ENCODE data around the gene SYTL3. TPM values are rescaled to one million over a fixed set of nuclear protein-coding genes. Genes with fewer than 3 reads are reported as not detected.

The SYTL3 gene
- polyA plus RNA-seq, 1 experiment = 1.7 TPM

DNA sequence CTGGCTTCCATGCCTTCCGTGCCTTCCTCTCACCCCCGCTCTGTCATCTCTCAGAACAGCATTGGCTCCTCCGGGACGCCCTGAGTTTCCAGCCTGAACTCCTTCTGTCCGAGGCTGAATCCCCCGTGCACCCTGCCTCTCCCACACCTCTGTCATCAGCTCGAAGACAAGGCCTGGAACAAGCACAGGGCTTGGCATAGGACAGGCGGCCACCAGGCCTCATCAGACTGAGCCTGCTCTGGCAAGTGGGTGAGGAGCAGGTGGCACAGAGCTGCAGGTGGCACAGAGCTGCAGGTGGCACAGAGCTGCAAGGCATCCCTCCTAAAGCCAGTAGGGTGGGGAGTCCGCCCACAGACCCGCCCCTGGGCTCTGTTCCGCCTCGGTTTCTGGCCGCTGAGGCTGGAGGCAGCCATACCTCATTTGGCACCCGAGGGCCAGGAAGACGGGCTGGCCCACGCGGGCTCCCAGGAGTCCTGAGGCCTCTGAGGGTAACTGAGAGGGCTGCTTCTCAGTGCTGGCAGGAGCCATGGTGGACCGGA, 109.2 kb downstream of the SYTL3 start:
- no peaks in the 10 kb centered on the region for H3K27me3 ChIP-seq (ENCODE audit: control insufficient read depth, insufficient read depth, low read length)
- TF ChIP-seq, protein P1, sequence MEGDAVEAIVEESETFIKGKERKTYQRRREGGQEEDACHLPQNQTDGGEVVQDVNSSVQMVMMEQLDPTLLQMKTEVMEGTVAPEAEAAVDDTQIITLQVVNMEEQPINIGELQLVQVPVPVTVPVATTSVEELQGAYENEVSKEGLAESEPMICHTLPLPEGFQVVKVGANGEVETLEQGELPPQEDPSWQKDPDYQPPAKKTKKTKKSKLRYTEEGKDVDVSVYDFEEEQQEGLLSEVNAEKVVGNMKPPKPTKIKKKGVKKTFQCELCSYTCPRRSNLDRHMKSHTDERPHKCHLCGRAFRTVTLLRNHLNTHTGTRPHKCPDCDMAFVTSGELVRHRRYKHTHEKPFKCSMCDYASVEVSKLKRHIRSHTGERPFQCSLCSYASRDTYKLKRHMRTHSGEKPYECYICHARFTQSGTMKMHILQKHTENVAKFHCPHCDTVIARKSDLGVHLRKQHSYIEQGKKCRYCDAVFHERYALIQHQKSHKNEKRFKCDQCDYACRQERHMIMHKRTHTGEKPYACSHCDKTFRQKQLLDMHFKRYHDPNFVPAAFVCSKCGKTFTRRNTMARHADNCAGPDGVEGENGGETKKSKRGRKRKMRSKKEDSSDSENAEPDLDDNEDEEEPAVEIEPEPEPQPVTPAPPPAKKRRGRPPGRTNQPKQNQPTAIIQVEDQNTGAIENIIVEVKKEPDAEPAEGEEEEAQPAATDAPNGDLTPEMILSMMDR (IDR thresholded peaks at IDR 0.05; ENCODE audit: insufficient read depth, low read depth, low read length) = no peak
- no peak overlapping the region for H3K4me3 ChIP-seq (ENCODE audit: low read depth, low read length)
- POLR2A ChIA-PET = no interaction called here
- H3K36me3 ChIP-seq (ENCODE audit: control insufficient read depth, insufficient read depth, low read length) = no peaks in the 10 kb centered on the region; the same call in 1 of the 2 replicates
- DNase-seq (ENCODE audit: low read depth) = no peak
- CTCF ChIA-PET = no interaction called here

DNA sequence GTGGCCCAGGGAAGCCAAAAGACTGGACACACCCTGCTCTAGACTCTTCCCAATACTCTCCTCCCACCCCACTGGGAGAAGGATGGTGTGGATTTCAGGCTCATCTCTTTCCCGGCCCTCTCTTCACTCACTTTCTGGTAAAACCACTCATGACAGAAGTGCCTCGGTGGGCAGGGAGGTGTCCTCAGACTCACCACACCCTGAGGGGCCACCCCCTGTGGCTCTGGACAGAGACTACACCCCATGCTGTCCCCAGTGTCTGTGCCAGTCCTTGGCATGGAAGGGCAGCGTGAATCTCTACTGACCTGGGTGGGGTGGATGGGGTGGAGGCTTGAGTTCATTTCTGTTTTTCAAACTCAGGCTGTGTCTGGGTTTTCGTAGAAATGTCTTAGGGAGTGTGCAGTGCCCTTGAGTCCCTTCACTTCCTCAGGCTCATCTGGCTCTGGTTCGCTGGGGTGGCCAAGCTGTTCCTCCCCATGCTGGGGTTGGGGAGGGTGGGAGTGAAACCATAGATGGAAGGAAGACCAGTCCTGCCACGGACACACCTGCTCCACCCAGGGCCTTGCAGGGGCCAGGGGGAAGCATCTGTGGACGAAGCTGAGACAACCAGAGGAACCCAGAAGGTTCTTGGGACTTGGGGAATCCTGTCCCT, 110.2 kb downstream of the SYTL3 start:
- Histone ChIP-seq H3K36me3 (ENCODE audit: control insufficient read depth, insufficient read depth, low read length) (peaks cover 5% of the 10 kb centered on the region), H3K27me3 (ENCODE audit: control insufficient read depth, insufficient read depth, low read length) (no peaks in the 10 kb centered on the region), H3K4me3 (ENCODE audit: low read depth, low read length) (no peak overlapping the region)
- TF ChIP-seq, protein P1 (IDR thresholded peaks at IDR 0.05; ENCODE audit: insufficient read depth, low read depth, low read length) = no peak
- no peak for DNase-seq (ENCODE audit: low read depth)
- ChIA-PET POLR2A (no interaction called here), CTCF (interaction anchor here (0.8 to 1.0 kb wide), 2 partner anchors 56 to 213 kb away, joined by 3 read pairs; no protein-coding TSS in a partner anchor)

DNA sequence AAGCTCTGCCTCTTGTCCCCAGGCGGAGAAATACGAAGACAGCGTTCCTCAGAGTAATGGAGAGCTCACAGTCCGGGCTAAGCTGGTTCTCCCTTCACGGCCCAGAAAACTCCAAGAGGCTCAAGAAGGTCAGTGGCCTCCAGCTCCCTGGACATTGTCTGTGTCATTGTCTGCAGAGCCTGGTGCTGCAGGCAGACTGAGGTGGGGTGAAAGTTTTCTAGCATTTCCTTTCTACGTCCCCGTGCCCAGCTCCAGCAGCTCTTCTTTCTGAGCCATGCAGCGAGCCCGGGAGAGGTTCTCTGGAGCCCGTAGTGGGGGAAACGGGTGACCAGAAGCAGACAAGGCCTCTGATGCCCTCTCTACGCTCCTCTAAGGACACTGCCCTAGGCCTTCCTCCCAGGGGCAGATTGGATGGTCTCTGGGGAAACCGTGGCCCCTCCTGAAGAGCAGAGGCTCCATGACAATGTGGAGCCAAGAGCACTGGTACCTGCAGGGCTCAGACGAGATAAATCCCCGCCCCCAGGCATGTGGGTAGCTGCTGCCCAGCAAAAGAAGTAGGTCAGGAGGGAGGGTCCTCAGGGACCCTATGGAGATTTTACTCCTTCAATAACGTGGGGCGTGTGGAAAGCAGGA, 110.9 kb downstream of the SYTL3 start:
- TF ChIP-seq, protein P1 (IDR thresholded peaks at IDR 0.05; ENCODE audit: insufficient read depth, low read depth, low read length) = no peak
- H3K36me3 ChIP-seq (ENCODE audit: control insufficient read depth, insufficient read depth, low read length) = peaks cover 8% of the 10 kb centered on the region
- CTCF ChIA-PET = interaction anchor here (0.8 to 1.0 kb wide), 2 partner anchors 57 to 212 kb away, joined by 3 read pairs; no protein-coding TSS in a partner anchor
- DNase-seq (ENCODE audit: low read depth) = no peak
- H3K4me3 ChIP-seq (ENCODE audit: low read depth, low read length) = no peak overlapping the region
- POLR2A ChIA-PET = no interaction called here
- H3K27me3 ChIP-seq (ENCODE audit: control insufficient read depth, insufficient read depth, low read length) = no peaks in the 10 kb centered on the region

DNA sequence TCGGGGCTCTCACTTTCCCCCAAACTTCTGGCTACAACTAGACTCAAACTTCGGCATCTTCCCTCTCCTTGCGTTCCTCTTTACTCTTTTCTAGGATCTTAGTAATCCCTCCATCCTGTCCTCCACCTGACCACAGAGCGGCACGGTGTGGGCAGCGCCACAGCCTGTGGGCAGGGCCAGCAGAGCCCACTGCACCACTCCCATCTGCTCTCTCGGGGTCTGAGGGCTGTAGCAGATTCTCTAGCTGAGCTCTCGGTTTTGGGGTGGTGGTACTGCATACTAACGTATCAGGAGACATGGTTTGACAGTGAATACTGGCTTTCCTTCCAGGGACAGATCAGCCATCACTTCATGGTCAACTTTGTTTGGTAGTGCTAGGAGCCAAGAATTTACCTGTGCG, 111.9 kb downstream of the SYTL3 start:
- TF ChIP-seq, protein P1 (IDR thresholded peaks at IDR 0.05; ENCODE audit: insufficient read depth, low read depth, low read length) = no peak
- Histone ChIP-seq H3K36me3 (ENCODE audit: control insufficient read depth, insufficient read depth, low read length) (peaks cover 11% of the 10 kb centered on the region), H3K27me3 (ENCODE audit: control insufficient read depth, insufficient read depth, low read length) (no peaks in the 10 kb centered on the region), H3K4me3 (ENCODE audit: low read depth, low read length) (no peak overlapping the region)
- ChIA-PET POLR2A (no interaction called here), CTCF (no interaction called here)
- no peak for DNase-seq (ENCODE audit: low read depth)

DNA sequence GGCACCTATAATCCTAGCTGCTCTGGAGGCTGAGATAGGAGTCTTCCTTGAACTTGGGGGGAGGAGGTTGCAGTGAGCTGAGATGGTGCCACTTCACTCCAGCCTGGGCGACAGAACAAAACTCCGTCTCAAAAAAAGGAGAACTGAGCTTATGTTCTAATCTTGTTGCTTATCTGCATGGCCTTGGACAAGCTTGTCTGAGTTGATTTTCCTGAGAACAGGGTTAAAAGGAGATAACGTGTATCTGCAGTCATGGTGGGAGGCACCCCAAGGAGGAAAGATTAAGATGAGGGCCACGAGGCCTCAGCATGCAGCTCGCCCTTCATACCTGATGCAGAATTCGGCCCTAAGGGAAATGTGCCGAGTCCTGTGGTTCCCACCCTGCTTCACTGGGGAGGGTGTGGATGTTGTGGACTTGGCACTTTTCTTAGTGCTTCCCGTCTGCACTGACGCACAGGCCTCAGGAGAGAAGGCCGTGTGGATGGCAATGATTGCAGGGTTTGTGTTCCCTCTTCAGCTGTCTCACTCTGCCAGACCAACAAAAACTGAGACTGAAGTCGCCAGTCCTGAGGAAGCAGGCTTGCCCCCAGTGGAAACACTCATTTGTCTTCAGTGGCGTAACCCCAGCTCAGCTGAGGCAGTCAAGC, 113.1 kb downstream of the SYTL3 start:
- POLR2A ChIA-PET = no interaction called here
- Histone ChIP-seq H3K27me3 (ENCODE audit: control insufficient read depth, insufficient read depth, low read length) (no peaks in the 10 kb centered on the region), H3K4me3 (ENCODE audit: low read depth, low read length) (no peak overlapping the region), H3K36me3 (ENCODE audit: control insufficient read depth, insufficient read depth, low read length) (peaks cover 22% of the 10 kb centered on the region)
- TF ChIP-seq, protein P1 (IDR thresholded peaks at IDR 0.05; ENCODE audit: insufficient read depth, low read depth, low read length) = no peak
- DNase-seq (ENCODE audit: low read depth) = no peak
- CTCF ChIA-PET = interaction anchor here (0.9 to 1.2 kb wide), 3 partner anchors 10 to 19 kb away, joined by 3 read pairs; no protein-coding TSS in a partner anchor
